HG03378 (cell line): ENCODE results near the gene SIL1.
"Not testable (repeated sequence)": the region's sequence is repeated elsewhere in the genome, so short reads cannot be mapped to it uniquely, and the experiment has no call there.

ENCODE experiments used
- ATAC-seq: cut with Tn5 transposase; IDR thresholded peaks from one replicate; pipeline ENCODE4 v1.9.1; 2021; ENCODE audit warnings: mild to moderate bottlenecking, moderate library complexity; ENCODE audit not compliant: unreplicated experiment

SIL1 gene

DNA sequence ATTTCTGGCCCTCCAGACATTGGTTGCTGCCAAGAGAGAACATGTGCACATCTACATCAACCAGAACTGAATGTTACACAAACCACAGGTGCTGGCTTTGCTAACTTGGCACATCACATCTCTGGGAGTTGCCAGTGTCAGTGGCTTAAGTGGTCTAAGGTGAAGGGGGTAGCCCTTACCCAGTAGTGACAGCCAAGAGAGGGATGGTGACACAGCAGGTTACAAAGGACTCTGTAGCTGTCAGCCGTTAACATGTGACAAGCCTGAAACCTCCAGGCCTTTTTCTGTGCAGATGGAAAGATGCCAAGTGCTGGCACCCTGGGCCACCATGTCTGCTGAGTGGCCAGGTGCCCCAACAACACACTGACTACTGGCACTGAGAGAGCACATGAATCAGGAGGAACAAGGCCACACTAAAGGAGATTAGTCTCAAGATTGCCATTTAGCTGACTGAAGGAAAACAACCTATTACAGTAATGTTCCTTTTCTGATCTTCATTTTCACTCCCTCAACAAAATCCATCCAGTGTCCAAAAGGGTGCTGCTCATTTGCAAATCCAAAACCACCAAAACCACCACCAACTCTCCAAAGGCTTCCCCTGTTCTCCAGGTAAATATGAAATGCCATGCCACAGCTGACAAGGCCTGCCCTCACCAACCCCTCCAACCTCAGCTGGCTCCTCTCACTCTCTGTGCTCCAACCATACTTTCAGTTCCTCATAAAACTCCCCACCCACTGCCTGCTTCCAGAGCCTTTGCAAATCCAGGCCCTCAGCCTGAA lies 20.2 kb downstream of the SIL1 start:
- peak; percentile 48 for ATAC-seq

DNA sequence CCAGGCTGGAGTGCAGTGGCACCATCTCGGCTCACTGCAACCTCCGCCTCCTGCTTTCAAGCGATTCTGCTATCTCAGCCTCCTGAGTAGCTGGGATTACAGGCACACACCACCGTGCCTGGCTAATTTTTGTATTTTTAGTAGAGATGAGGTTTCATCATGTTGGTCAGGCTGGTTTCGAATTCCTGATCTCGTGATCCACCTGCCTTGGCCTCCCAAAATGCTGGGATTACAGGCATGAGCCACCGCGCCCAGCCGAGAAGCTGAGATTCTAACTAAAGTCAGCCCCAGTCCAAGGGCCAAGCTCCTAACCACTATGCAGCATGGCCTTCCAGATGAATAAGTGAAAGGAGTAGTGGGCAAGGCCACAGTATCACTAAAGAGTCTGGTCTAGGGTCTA lies 20.9 kb downstream of the SIL1 start:
- not testable (repeated sequence) for ATAC-seq

DNA sequence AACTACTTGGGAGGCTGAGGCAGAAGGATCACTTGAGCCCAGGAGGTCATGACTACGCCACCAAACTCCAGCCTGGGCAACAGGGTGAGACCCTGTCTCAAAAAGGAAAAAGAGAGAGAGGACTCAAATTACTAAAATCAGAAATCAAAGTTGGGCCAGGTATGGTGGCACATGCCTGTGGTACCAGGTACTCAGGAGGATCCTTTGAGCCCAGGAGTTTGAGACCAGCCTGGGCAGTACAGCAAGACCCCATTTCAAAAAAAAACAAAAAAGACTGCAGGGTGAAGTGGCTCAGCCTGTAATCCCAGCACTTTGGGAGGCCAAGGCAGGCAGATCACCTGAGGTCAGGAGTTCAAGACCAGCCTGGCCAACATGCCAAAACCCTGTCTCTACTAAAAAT lies 23.8 kb downstream of the SIL1 start:
- not testable (repeated sequence) for ATAC-seq

DNA sequence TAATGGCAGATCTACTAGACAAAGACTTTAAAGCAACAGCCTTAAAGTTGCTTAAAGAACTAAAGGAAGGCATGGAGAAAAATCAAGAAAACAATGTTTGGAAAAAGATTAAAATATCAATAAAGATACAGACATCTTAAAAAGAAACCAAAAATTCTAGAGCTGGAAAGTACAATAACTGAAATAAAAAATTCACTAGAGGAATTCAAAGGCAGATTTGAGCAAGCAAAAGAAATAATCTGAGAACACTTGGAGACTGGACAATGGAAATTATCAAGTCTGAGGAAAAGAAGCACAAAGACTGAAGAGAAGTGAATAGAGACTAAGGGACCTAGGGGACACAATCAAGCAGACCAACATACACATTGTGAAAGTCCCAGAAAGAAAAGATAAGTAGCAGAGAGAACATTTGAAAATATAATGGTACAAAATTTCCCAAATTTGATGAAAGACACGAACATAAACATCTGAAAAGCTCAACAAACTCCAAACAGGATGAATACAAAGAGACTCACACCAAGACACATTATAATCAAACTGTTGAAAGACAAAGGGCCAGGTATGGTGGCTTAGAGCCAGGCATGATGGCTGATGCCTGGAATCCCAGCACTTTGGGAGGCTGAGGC lies 26.3 kb downstream of the SIL1 start:
- no peak for ATAC-seq

DNA sequence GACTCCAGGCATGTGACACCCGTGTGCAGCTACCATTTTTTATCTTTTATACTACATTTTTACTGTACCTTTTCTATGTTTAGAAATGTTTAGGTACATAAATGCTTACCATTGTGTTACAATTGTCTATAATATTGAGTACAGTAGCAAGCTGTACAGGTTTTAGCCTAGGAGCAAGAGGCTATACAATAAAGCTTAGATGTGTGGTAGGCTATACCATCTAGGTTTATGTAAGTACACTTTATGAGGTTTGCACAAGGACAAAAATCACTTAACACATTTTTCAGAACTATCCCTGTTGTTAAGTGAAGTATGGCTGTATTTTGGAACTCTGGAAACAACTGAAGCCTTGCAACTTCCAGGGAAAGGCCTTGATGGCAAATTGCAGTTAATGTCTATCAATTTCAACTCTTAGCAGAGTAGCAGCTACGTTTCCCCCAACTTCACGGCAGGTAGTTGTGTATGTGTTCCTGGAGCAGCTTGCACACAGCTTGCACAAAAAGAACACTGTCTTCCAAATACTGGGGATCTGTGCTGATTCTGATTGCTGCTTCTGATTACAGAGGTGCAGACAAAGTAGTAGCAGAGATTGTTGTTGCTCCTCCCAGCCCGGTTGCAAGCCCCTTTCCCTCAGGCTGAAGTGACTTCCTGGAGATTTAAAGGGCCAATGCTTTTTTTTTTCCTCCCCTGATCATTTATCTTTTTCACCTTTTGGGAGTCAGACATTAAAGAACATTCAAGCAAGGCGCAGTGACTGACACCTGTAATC lies 30.0 kb downstream of the SIL1 start:
- ATAC-seq = no peak

DNA sequence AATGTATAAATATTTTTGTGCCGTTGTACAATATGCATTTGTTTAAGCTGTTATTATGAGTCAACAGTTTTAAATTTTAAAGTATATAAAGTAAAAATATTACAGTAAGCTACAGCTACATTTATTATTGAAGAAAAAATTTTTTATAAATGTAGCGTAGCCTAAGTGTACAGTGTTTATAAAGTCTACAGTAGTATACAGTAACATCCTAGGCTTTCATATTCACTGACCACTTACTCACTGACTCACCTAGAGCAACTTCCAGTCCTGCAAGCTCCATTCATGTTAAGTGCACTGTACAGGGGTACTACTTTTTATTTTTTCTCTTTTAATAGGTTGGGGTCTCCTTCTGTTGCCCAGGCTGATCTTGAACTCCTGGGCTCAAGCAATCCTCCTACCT lies 30.6 kb downstream of the SIL1 start:
- no peak for ATAC-seq

DNA sequence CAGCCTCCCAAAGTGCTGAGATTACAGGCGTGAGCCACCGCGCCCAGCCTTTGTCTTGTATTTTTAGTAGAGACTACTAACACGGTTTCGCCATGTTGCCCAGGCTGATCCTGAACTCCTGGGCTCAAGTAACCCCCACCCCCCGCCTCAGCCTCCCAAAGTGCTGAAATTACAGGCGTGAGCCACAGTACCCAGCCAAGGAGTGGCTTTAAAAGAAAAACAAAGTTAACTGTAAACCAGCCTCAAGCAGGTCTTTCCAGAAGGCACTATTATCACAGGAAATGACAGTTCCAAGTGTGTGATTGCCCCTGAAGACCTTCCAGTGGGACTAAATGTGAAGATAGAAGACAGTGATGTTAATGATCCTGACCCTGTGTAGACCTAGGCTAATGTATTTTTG lies 31.1 kb downstream of the SIL1 start:
- no peak for ATAC-seq

DNA sequence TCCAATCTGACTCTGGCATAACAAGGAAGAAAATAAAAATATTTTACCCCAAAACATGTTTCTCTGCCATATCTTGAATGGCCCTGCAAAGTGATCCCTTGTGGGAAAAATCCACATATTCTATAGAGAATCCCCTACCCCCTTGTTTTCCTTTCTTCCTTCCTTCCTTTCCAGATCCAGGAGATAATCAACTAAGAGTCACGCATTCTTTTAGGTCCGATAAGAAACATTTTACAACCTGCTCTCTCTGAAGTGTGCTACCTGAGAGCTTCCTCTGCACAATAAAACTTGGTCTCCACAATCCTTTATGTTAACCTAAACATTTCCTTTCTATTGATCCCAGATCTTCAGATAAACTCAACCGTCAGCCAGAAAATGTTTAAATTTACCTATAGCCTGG lies 33.3 kb downstream of the SIL1 start:
- ATAC-seq = not testable (repeated sequence)

DNA sequence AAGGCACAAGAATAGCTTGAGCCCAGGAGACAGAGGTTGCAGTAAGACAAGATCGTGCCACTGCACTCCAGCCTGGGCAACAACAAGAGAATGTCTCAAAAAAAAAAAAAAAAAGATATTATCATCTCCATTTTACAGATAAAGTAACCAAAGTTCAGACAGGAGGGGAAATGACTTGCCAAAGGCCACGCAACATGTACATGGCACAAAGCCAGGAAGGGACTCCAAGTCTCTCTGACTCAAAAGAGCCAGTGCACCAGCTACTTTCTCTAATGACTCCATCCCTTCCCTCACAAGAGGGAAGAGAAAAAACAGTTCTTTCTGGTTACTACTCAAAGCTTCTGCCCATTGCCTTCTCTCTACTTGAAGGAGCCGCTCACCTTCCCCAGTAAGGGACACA lies 34.1 kb downstream of the SIL1 start:
- no peak for ATAC-seq

DNA sequence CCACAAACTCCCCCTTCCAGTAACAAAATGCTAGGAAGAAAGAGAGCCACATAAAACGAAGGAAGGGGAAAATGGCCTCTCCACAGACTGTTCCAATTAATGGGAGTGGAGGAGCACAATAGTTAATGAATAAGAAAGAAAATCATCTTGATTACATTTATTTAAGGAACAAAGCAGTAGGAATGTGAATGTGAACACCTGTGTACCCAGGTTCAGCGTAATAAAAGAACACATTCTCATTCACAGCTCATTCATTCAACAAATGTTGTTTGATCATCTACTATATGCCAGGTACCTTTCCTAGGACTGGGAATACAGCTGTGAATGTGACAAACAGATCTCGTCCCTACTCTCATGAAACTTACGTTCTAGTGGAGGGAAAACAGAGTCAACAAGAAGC lies 35.7 kb downstream of the SIL1 start:
- ATAC-seq = no peak

DNA sequence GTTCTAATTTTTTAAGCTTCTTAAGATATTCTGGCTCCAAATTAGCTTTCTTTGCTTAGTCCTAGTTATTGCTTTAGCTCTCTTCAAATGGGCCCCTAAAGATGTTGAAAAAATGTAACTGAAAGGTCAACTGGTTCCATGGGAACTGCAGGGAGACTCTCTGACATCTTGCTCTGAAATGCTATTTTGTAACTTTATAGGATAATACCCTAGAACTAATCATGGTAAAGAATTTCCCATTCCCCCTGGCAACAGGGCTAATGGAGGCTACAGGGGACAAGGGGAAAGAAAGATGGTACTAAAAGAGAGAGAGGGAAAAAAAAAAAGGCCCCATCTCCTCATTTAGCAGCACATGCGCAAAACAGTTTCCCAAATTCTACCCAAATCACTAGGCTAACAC lies 39.4 kb downstream of the SIL1 start:
- no peak for ATAC-seq

DNA sequence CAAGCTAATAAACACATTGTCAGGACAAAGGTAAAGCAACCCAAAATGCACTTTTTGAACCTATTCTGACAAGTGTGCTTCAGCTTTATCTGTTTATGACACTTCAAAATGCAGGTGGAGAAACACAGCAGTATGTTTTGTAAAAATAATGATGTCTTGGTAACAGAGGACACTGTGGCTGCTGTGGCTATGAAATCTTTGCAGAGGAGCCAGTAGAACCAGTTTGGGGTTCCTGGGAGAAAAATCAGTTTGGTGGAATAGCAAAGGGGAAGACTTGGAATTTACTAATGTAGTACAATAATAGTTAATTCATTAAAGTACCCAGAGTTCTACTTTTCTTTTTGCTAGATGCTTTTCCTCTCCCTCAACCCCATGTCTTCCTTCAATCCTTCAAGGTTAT lies 40.6 kb downstream of the SIL1 start:
- no peak for ATAC-seq

DNA sequence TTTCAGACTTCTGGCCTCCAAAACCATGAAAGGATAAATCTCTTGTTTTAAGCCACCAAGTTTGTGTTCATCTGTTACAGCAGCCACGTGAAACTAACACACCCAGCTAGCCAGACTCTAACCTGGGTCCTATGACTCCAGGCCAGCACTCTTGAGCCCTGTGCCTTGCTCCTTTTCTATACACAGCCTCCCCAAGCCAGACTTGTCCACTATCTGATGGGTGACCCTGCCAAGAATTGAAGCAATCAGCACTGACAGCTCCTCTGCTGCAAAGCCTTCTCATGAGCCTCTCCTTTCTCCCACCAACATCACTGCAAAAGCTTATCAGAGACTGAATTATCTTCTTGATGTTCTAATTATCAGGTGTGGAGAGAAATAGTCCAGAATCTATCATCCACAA lies 41.4 kb downstream of the SIL1 start:
- ATAC-seq = no peak

DNA sequence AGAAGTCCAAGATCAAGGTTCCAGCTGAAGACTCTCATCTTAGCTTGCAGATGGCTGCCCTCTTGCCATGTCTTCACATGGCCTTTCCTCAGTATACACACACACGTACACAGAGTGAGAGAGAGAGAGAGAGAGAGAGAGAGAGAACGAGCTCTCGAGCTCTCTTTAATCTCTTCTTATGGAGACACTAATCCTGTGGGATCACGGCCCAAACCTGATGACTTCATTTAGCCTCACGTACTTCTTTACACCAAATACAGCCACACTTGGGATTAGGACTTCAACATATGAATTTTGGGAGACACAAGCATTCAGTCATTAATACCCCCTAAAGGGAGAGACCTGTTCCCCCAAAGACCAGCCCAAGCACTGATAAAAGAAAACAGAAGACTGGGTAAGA lies 42.8 kb downstream of the SIL1 start:
- no peak for ATAC-seq

DNA sequence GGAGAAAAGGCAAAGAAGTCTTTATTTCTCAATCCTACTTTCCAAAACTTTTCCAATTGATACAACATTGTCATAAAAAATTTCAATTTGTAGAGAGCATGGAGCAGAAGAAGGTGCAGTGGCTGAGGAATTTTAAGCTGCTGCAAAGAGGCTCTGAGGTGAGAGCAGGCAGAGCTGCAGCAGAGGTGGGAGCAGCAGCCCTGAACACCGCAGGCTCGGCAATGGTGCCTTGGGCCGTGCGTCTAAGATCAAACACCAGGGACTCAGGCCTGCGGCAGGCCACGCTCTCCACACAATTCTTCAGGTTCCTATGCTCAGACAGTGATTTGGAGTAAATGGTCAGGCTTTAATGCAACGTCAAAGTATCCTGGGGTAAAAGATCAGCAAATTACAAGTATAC lies 46.3 kb downstream of the SIL1 start:
- ATAC-seq = no peak

DNA sequence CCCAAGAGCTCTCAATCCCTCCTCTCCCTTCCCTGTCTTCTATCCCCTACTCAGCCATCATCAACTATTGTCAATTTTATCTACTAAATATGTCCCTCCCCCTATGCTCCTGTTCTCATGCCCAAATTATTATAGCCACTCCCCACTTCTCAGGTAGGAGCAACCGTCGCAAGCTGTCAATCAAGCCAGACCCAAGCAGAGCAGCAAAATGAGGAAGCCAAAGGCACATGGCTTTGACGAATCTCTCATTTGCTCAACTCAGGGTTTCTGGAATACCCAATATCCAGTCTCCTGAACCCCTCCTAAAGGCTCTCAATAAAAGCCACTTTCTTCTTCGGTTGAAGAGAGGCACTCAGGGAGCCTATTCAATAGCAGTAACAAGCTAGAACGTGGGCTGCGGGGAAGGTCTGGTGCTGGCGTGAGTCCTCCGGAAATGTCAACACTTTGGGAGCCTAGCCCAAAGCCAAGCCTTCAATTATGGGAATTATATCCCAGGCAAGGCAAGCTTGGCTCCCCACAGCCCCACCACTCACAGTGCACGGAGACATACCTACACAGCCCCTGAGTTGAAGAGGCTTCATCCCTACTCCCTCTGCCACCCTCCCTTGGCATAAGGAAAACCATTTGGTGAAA lies 47.7 kb downstream of the SIL1 start:
- ATAC-seq = no peak

DNA sequence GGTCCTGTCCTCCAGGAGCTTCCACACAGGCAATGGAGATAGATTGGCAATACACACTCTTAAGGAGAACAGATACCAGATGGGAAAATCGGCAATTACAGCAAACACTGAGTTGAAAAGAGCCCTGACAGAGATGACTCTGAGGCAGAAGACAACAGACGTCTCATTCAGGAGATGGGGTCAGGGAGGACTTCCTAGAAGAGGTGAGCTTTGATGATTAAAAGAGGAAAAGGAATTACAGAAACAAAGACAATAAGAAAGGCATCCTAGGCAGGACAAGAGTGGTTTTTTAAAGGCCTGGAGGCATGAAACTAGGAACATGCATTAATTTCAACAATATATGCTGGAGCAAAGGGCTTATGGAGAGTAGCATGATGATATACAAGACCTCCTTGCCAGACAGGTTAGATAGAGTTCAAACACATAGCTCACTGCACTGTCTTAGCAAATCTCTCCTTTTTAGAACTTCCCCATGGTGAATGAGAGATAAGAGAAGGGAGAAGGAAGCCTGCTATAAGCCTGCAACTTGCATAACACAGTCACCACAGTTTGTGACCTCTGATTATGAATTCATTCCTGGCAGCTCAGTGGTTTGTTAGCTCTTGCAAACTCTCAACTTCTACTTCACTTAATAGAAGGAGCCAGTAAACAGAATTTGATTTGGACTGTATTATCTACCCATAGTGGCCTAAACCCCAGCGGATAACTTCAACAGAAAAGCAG lies 48.5 kb downstream of the SIL1 start:
- no peak for ATAC-seq

DNA sequence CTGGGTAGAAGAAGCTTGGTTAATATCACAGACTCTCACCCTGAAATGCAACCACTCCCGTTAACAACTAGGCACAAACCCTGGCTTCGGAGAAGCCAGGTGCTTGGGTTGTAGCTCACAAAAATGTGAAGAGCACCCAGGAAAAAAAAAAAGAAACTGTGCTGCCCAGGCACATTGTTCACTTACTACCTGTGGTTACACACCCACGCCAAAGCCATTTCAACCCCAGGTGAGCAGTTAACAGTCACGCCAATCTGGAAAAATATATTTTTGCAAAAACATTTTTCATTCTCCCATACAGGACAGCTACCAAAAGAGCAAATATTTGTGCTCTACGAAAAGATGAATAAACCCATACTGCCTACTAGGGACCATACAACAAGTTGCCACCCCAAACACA lies 49.2 kb downstream of the SIL1 start:
- ATAC-seq = no peak

DNA sequence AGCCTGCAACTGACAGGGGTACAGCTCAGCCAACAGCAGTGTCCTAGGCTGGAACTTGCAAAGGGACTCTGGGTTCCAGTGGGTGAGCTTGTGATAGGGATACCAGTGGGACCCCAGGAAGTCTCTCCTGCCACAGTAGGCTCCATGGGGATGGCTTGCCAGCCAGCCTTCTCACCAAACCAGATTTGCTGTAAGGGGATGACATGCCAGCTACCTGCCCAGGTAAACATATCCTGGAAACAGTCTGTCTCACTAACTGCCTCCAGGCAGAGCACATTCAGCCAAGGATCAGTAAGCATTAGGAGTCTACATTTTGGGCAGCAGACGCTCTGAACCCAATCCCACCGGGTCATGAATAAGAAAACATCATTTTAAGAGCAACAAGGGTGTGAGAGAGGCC lies 49.9 kb downstream of the SIL1 start:
- no peak for ATAC-seq

DNA sequence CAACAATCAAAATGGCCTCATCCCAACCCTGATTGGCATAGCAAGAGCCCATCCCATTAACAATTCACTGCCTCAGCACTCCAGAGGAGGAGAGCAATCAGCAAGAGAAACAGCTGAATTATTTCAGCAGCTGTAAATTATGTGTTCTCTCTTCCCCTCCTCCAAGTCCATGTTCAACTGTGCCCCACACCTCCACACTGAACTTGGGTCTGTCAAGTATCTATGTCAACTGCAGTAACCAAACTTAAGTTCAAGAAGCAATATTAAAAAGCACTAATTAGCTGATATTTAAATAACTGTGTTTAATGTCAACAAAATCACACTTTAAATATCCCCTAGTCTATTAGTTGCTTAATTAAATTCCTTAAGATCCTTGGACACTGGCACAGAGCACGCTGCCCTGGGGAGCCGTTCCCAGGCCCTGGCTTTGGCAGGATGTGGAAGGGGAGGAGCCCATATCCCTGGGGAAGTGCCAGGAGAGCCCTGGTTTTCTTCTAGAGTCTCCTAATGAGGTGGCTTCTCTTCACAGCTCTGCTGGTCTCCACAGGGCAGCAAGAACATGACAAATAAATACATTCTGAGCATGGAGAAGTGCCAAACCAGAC lies 50.6 kb downstream of the SIL1 start:
- no peak for ATAC-seq
